ENCODE results near the gene ATG3. TPM values are rescaled to one million over a fixed set of nuclear protein-coding genes. Genes with fewer than 3 reads are reported as not detected.
A peak's percentile ranks its signal among the peaks of the same experiment; 100 is the strongest.
"Not testable (repeated sequence)": the region's sequence is repeated elsewhere in the genome, so short reads cannot be mapped to it uniquely, and the experiment has no call there.

Gene ATG3
- total RNA-seq, 1 donor from 2014 or later, result 19.6 TPM

DNA sequence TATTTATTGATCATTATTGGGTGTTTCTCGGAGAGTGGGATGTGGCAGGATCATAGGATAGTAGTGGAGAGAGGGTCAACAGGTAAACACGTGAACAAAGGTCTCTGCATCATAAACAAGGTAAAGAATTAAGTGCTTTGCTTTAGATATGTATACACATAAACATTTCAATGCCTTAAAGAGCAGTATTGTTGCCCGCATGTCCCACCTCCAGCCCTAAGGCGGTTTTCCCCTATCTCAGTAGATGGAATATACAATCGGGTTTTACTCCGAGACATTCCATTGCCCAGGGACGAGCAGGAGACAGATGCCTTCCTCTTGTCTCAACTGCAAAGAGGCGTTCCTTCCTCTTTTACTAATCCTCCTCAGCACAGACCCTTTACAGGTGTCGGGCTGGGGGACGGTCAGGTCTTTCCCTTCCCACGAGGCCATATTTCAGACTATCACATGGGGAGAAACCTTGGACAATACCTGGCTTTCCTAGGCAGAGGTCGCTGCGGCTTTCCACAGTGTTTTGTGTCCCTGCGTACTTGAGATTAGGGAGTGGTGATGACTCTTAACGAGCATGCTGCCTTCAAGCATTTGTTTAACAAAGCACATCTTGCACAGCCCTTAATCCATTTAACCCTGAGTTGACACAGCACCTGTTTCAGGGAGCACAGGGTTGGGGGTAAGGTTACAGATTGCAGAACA, 2.6 kb upstream of the ATG3 start:
- DNase-seq (ENCODE audit: low spot score); ATAC-seq: not testable (repeated sequence)

DNA sequence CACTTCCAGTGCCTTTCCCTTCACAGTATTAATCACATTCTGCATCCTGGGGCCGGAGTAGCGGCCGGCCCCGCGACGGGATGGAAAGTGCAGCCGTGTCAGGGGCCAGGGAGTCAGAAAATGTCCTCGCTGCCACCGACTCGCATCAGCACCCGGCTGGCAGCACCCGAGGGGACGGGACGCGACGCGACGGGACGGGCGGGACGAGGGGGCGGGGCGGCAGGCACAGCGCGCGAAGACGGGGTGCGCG, 353 bp downstream of the ATG3 start:
- no peak for DNase-seq (ENCODE audit: low spot score)

DNA sequence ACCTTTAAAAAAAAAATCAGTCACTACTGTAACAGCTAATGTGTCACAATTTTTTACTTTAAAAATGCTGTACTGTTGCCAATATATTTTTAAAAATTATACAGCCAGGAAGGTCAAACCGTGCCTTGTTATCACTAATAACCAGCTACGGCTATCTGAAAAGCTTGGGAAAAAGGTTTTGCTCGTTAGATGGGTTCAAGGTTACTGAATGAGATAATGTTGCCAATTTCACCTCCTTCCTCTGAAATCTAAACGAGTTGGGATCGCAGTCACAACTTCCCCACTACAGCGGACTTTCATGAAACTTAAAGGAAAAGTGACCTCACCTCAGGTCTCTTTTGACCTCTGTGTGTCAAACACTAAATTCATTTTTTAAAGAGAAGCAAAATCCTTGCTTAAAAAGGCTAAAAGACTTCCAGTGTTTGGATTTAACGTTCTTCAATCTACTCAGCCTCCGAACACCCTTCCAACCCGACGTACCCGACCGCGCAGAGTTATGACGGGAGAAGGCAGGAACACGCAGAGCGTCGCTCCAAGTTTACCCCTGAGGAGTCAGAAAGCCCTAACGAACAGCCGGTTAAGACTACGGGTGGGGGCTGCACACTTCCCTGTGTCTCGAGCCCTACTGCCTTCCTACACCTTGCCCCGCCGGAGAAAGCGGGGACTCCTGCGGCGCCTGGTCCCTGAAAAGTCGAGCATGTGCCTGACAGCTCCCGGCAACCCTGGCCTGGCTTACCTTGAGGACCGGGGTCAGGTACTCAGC, 860 bp downstream of the ATG3 start:
- peak; percentile 41 for ATAC-seq
- DNase-seq (ENCODE audit: low spot score), result peak; percentile 70

More for the DNA sequence above, 353 bp downstream of the ATG3 start:
- ATAC-seq, result peak; percentile 74

DNA sequence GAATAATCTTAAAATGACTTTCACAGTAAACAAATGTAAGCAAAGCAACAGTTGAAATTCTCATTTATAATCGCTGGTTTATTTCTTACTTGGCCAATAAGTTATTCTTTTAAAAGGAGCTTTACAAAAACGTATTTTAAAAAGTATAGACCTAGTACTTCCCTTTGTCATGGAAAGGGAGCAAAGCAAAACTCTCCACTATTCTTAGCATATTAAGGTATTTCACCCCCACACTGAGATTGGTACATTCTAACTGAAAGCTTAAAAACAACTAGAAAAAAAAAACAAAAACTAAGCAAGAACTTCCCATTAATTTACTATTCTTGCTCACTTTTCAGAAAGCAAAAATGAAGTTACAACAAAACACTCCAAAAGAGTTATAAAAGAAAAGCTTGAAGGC, 1.5 kb downstream of the ATG3 start:
- DNase-seq (ENCODE audit: low spot score), result no peak
- no peak for ATAC-seq

DNA sequence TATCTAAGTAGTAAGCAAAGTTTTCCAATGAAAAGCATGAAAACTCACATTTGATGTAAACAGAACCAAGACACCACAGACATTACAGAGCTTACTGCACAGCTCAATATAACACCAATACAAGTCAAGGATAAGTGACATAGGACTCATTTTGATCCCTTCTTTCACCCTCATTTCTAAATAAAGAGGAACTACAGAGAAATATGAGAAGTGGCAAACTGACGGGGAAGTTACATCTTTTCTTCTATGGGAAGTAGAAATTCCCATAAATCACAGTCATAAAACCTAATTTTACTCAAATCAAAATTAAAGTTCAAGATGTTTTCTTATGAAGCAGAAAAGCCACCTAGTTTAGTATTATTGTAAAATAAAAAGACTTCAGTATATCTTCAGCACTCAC, 3.8 kb downstream of the ATG3 start:
- DNase-seq (ENCODE audit: low spot score) (no peak), ATAC-seq (no peak)

DNA sequence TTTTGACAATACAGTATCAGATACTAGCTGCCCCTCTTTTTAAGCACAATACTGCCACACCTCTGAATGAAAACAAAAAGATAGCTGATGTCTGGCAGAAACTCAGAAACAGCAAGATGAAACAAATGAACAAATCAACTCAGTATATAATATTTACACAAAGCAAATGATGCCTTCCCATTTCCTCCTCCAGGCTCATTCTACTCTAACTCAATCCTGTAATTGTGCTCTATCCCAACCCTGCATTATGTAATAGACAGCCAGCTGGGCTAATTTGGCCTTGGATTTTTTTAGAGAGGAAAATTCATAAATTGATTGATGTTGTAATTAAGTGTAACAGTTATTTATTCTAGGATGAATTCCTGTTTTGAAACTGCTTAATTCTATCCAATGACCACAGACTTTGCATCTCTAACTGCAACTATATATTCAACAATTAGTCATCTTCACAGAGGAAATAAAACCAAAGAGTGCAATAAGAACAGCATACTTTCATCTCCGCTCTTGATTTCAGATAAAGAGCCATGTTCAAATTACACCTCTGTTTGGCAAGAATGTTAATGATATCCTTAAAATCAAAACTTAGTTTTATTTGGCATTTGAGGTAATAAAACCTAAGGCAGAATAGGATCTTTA, 6.1 kb downstream of the ATG3 start:
- ATAC-seq, result no peak
- DNase-seq (ENCODE audit: low spot score), result no peak

DNA sequence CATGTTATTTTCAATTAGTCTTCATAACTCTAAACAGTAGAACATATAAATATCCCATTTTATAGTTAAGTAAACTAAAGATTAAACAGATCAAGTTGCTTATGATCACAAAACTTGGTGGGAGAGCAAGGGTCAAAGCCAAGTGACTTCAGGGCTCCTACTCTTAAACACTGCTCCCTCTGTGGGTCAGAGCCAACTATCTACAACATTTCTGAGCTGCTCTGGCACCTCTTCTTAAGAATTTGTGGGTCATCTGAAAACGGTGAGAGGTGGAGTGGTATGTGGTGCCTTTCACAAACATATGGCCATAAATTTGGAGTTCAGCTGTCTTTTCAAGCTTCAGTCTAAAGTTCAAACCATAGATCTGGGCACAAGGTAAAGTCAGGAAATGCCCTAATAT, 10.9 kb downstream of the ATG3 start:
- ATAC-seq (no peak), DNase-seq (ENCODE audit: low spot score) (no peak)

DNA sequence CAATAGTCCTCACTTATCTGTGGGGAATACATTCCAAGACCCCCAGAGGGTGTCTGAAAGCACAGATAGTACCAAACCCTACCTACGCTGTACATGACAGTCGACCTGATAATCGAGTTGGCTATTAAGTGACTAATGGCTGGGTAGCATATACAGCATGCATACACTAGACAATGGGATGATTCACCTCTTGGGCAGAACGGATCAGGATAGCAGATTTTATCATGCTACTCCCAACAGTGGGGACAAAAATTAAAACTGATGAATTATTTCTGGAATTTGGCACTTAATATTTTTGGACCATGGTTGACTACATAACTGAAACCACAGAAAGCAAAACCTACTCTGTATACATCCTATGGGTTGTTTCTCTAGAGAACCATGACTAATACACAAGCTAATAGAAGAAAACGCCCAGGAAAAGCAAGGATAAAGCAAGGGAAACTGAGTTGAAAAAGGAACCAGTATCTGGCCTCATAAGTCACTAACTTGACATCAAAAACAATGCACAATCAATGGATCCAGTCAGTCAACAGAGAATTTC, 15.5 kb downstream of the ATG3 start:
- ATAC-seq, result no peak
- DNase-seq (ENCODE audit: low spot score), result no peak

DNA sequence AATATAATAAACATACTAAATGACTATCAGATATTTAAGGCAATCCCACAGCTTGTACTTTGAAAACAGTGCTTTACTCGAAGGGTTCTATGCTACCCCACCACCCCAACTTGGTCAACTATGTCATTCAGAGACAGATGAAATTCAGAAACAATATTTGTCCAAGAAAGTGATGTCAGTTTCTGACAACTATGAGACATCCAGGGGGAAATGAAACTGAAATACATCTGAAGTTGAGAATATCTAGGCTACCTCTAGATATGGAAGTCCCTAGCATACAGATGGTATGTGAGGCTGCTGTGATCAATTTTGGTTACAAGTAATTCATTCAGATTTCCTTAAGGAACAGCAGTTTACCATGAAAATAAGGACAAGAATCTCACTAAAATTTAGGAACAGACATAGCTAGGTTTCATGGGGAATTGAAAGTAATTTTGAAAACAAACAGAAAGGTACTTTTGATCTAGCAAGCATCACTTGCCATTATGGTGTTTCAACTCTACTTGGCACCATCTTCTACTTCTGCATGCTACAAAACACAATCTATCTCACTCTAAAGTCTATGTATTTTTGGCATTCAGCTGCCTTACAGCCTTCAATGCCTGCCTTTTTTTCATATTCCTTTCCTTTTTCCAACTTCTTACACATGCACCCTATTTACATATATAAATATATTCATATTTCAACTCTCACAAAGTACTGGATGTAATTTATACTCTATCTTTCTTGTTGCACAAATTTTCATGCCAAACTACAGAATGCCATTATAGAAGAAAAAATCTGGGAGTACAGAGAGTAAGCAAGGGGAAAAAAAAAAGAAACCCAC, 21.7 kb downstream of the ATG3 start:
- DNase-seq (ENCODE audit: low spot score) (no peak), ATAC-seq (no peak)

DNA sequence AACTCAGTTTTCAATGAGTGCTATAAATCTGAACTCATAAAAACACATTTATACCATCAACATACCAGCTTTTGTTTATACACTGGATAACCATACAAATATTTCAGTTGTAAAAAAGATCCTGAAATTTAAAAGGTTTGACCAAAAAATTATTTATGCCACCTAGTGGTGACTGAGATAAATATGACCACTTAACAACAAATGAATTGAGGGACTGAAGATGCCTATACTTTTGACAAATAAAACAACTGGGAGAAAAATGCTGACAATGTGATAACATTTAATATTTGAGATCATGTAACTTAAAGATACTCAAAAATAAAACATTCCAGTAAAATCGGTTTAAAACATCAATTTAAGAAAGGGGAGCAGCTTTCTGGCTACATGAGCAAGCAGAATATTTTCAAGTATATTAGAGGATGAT, 30.4 kb downstream of the ATG3 start:
- no peak for DNase-seq (ENCODE audit: low spot score)

DNA sequence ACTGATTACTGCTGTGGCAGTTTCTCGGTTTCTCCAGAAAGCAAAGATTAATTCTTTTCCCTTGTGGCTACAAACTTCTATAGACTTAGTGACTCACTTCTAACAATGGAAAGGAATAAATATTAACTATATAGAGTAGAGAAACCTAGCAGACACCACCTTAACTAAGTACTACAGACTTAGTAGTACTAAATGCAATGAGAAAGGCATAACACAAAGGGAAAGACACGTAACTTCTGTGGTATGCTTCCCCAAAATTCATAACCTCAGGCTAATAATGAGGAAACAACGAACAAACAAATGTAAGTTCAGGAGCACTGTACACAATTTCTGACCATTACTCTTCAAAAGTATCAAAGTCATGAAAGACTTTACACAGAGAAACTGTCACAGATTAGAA, 31.2 kb downstream of the ATG3 start:
- DNase-seq (ENCODE audit: low spot score) (no peak), ATAC-seq (no peak)

More for the DNA sequence above, 30.4 kb downstream of the ATG3 start:
- ATAC-seq, result no peak

DNA sequence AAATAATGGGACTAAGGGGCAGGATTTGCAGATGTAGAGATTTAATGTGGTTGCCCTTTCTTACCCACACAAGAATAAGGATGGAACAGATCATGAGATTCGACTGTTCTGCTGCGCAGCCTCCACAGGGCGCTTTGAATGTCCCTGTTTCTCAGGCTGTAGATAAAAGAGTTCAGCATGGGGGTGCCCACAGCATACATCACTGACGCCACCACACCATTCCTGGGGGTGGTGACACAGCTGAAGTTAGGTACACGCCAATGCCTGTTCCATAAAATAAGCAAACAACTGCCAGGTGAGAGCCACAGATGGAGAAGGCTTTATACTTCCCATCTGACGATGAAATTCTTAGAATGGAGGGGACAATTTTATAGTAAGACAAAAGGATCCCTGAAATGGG, 37.6 kb downstream of the ATG3 start:
- ATAC-seq; DNase-seq (ENCODE audit: low spot score): not testable (repeated sequence)

DNA sequence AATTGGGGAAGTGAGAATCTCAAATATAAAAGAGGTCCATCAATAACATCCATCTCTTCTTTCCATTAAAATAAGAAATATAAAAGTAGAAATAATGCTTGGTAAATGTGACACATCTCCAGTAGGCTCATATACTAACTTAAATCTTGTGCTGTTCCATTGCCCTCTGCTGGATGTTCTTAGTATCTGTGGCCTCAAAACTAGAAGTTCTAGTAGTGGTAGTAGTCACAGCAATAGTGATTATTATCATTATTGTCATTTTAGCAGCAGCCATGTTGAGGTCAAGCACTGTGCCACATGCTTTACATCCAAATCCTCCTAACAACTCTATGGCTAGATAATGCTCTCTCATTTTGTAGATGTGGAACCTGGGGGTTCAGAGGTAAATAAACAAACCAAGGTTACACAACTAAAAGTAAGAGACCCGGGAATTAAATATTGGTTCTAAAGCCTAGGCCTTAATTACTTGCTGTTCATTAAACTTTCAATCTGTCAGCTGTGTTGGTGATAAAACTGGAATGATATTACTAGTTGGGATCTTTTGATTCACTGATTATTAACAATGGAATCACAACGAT, 42.2 kb downstream of the ATG3 start:
- no peak for DNase-seq (ENCODE audit: low spot score)
- ATAC-seq, result peak; percentile 83

DNA sequence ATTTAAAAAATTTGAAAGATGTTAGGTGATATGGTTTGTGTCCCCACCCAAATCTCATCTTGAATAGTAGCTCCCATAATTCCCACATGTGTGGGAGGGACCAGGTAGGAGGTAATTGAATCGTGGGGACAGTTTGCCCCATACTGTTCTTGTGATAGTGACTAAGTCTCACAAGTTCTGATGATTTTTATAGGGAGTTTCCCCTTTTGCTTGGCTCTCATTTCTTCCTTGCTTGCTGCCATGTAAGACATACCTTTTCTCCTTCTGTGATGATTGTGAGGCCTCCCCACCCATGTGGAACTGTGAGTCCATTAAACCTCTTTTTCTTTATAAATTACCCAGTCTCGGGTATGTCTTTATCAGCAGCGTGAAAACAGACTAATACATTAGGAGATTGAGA, 42.8 kb downstream of the ATG3 start:
- DNase-seq (ENCODE audit: low spot score); ATAC-seq: not testable (repeated sequence)

DNA sequence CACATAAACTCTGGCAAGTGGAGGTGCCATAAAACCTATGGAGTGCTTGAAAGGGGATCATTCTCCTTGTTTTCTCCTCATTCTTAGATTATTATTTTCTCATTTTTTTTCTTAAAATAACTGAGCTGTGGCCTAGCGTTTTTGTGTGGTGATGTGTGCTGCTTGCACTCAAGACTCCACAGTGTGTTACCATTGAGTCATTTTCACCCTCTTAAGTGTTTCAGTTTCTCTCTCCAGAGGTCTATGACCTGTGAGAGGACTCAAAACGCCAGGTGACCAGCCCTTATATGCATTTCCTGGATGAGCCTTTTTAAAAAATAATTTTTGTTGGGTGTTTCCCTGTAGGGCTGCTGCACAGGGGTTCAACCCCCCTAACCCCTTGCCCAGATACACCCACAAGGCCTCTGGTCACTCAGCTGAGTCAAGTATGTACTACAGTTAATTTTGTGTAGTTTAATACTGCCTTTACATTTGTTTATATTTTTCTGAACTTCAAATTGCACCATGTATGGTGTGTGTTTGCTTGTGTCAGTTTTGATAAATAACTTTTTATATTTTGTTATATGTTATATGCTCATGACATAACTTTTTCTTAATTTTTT, 47.1 kb downstream of the ATG3 start:
- ATAC-seq (no peak), DNase-seq (ENCODE audit: low spot score) (no peak)

DNA sequence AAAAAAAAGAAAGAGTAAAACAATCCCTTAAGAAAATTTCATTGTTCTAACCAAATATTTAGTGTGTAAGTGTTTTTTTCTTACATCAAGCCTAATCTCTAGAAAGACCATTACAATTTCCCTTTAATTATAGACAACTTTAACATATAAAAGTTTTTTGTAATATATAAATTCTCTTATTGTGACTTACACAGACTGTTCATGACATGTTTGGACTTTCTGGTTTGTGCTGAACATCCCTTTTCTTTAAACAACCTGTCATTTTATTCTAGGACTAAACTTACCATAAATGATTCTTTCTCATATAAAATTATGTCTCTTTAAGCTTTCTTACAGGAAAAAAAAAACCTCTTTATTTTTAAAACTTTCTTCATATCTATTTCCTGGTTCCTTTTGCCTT, 49.4 kb downstream of the ATG3 start:
- ATAC-seq, result no peak
- DNase-seq (ENCODE audit: low spot score), result no peak

DNA sequence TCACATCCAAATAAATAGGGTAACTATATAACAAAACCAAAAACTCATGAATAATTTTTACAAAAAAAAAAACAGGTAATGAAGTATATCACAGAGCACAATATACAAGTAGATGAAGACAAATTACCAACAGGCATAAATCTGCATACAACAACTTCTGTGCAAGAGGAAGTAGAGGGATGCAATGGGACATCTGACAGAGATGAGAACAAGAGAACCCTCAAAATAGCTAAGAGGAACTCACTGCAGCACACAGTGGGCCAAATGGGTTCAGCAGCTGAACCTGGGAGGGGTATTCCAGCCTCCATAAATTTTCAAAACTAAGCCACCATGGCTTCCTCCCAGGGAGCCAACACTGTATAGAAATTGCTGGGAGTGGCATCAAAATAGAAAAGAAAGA, 52.9 kb downstream of the ATG3 start:
- ATAC-seq, result no peak
- no peak for DNase-seq (ENCODE audit: low spot score)

DNA sequence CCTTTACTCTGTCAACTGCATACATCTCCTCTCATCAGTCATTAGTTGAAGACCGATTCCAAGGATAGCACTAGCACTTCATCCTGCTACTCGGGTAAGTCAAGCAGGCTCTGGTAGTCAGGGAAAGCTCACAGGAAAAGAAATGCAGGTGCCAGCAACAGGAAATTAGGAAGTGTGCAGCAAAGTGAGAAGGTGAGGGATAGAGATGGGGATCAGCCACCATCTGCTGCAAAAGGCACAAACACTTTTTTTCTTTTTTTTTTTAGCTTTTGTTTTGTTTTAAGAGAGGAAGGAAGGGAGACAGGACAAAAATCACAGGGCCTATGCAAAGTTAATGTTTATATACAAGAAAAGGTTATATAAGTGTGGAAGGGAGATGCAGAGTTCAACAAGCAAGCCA, 53.5 kb downstream of the ATG3 start:
- no peak for ATAC-seq
- DNase-seq (ENCODE audit: low spot score), result no peak

DNA sequence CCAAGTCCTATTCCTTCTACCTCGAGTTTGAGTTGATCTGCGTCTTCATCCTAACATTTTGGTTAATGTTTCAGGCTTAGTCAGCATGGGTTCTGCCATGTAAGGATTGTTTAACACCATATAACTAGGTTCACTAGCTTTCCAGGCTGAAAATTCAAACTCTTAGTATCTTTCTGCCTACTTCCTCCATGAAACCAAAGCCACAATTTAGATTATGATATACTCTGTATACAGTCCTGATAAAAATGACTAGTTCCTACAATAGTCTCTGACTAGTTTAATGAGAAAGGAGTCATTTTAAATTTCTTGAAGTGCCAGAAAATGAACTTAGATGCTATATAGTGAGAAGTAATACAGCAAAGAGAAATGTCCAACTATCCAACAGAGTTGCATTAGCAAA, 55.9 kb downstream of the ATG3 start:
- no peak for ATAC-seq
- DNase-seq (ENCODE audit: low spot score), result no peak

DNA sequence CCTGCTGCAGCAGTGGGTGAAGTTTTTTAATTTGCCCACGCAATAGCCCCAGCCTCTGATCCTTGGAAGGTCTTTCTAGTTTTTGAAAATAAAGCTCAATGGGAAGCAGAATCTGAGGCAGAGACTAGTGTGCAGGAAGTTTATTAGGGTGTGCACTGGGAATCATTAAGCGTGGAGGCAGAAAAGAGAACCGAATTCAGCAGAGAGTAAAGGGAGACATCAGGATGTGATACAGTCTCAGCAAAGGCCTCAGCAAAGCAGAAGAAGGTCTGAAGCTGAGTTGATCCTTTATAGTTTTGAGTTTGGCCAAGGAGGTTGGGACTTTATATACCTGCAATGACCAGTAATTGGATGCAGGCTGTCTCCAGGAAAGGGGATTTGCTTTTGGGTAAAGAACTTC, 57.6 kb downstream of the ATG3 start:
- DNase-seq (ENCODE audit: low spot score) (no peak), ATAC-seq (no peak)

Measured in left lobe of liver (tissue), 2 donors.